ENCODE data around the gene INPP5E.

Gene INPP5E

GRCh38 chr9:136433043-136433715 lies 6.5 kb downstream of the INPP5E start:
- H3K9ac ChIP-seq (ENCODE audit: low read depth, low read length, poor library complexity, severe bottlenecking): no peak overlapping the region
- H3F3A ChIP-seq (ENCODE audit: low read depth): no peaks in the 10 kb centered on the region
- H3K36me3 ChIP-seq (ENCODE audit: insufficient read depth, low read length): peaks cover 27% of the 10 kb centered on the region; the same call in 1 of the 2 replicates
- H3K9me2 ChIP-seq (replicated peaks; ENCODE audit: low read depth, low read length): no peaks in the 10 kb centered on the region
- H3K9me3 ChIP-seq (ENCODE audit: insufficient read depth, low read depth, low read length): no peaks in the 10 kb centered on the region
- H3K27me3 ChIP-seq (ENCODE audit: insufficient read depth, low read length, poor library complexity, severe bottlenecking): no peaks in the 10 kb centered on the region
- no peak overlapping the region for H3K4me2 ChIP-seq (ENCODE audit: low read depth, low read length, poor library complexity, severe bottlenecking)
- peaks cover 28% of the 10 kb centered on the region for H4K20me1 ChIP-seq (ENCODE audit: insufficient read depth, low read length, poor library complexity, severe bottlenecking)
- H3K4me1 ChIP-seq (ENCODE audit: insufficient read depth, low read length, poor library complexity, severe bottlenecking): peaks cover 14% of the 10 kb centered on the region
- H2AFZ ChIP-seq (ENCODE audit: low read length): no peak overlapping the region
- no peak overlapping the region for H3K4me3 ChIP-seq (ENCODE audit: low read length, poor library complexity, severe bottlenecking)
- no peak for TF ChIP-seq EZH2phosphoT487 (IDR thresholded peaks at IDR 0.05; ENCODE audit: borderline replicate concordance)
- TF ChIP-seq, protein P1, sequence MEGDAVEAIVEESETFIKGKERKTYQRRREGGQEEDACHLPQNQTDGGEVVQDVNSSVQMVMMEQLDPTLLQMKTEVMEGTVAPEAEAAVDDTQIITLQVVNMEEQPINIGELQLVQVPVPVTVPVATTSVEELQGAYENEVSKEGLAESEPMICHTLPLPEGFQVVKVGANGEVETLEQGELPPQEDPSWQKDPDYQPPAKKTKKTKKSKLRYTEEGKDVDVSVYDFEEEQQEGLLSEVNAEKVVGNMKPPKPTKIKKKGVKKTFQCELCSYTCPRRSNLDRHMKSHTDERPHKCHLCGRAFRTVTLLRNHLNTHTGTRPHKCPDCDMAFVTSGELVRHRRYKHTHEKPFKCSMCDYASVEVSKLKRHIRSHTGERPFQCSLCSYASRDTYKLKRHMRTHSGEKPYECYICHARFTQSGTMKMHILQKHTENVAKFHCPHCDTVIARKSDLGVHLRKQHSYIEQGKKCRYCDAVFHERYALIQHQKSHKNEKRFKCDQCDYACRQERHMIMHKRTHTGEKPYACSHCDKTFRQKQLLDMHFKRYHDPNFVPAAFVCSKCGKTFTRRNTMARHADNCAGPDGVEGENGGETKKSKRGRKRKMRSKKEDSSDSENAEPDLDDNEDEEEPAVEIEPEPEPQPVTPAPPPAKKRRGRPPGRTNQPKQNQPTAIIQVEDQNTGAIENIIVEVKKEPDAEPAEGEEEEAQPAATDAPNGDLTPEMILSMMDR (conservative IDR thresholded peaks at IDR 0.05; ENCODE audit: low read length): no peak
- peaks cover 37% of the 10 kb centered on the region for H3K79me2 ChIP-seq (ENCODE audit: insufficient read depth, low read length)

GRCh38 chr9:136432591-136432990 lies 7.1 kb downstream of the INPP5E start:
- Histone ChIP-seq H4K20me1 (ENCODE audit: insufficient read depth, low read length, poor library complexity, severe bottlenecking) (peaks cover 22% of the 10 kb centered on the region), H3F3A (ENCODE audit: low read depth) (no peaks in the 10 kb centered on the region), H2AFZ (ENCODE audit: low read length) (no peak overlapping the region), H3K9me3 (ENCODE audit: insufficient read depth, low read depth, low read length) (no peaks in the 10 kb centered on the region), H3K27me3 (ENCODE audit: insufficient read depth, low read length, poor library complexity, severe bottlenecking) (no peaks in the 10 kb centered on the region), H3K4me1 (ENCODE audit: insufficient read depth, low read length, poor library complexity, severe bottlenecking) (peaks cover 8% of the 10 kb centered on the region), H3K9ac (ENCODE audit: low read depth, low read length, poor library complexity, severe bottlenecking) (no peak overlapping the region), H3K9me2 (replicated peaks; ENCODE audit: low read depth, low read length) (no peaks in the 10 kb centered on the region), H3K4me3 (ENCODE audit: low read length, poor library complexity, severe bottlenecking) (no peak overlapping the region), H3K4me2 (ENCODE audit: low read depth, low read length, poor library complexity, severe bottlenecking) (no peak overlapping the region), H3K79me2 (ENCODE audit: insufficient read depth, low read length) (peaks cover 31% of the 10 kb centered on the region), H3K36me3 (ENCODE audit: insufficient read depth, low read length) (peaks cover 27% of the 10 kb centered on the region; the same call in 1 of the 2 replicates)
- TF ChIP-seq, protein P1 (conservative IDR thresholded peaks at IDR 0.05; ENCODE audit: low read length): no peak
- TF ChIP-seq EZH2phosphoT487 (IDR thresholded peaks at IDR 0.05; ENCODE audit: borderline replicate concordance): no peak

GRCh38 chr9:136431782-136432350 lies 7.8 kb downstream of the INPP5E start:
- TF ChIP-seq EZH2phosphoT487 (IDR thresholded peaks at IDR 0.05; ENCODE audit: borderline replicate concordance): no peak
- TF ChIP-seq, protein P1 (conservative IDR thresholded peaks at IDR 0.05; ENCODE audit: low read length): no peak
- H3K36me3 ChIP-seq (ENCODE audit: insufficient read depth, low read length): peaks cover 27% of the 10 kb centered on the region; the same call in 1 of the 2 replicates

More at GRCh38 chr9:136431782-136432350, 7.8 kb downstream of the INPP5E start:
- Histone ChIP-seq H3K9ac (ENCODE audit: low read depth, low read length, poor library complexity, severe bottlenecking) (no peak overlapping the region), H3K4me3 (ENCODE audit: low read length, poor library complexity, severe bottlenecking) (no peak overlapping the region), H3K9me3 (ENCODE audit: insufficient read depth, low read depth, low read length) (no peaks in the 10 kb centered on the region), H3K4me1 (ENCODE audit: insufficient read depth, low read length, poor library complexity, severe bottlenecking) (peaks cover 1% of the 10 kb centered on the region), H3K4me2 (ENCODE audit: low read depth, low read length, poor library complexity, severe bottlenecking) (no peak overlapping the region), H3K79me2 (ENCODE audit: insufficient read depth, low read length) (peaks cover 23% of the 10 kb centered on the region), H3F3A (ENCODE audit: low read depth) (no peaks in the 10 kb centered on the region), H2AFZ (ENCODE audit: low read length) (no peak overlapping the region), H4K20me1 (ENCODE audit: insufficient read depth, low read length, poor library complexity, severe bottlenecking) (peaks cover 15% of the 10 kb centered on the region), H3K9me2 (replicated peaks; ENCODE audit: low read depth, low read length) (no peaks in the 10 kb centered on the region), H3K27me3 (ENCODE audit: insufficient read depth, low read length, poor library complexity, severe bottlenecking) (no peaks in the 10 kb centered on the region)
